ENCODE measurements around the gene CFAP69.

The CFAP69 gene

GRCh38 chr7:90244909-90245851 lies at the start of gene CFAP69:
TSS of gene CFAP69 (plus strand) at chr7:90245174. CDS start at chr7:90245425, 251 bp downstream.
- DNase-seq = peak; percentile 84

- DNase-seq = no peak
Measured at GRCh38 chr7:90201500-90202195, 43.3 kb upstream of the CFAP69 start.

GRCh38 chr7:90207956-90208355 lies 37.0 kb upstream of the CFAP69 start:
- DNase-seq = no peak

- no peak for DNase-seq
Measured at GRCh38 chr7:90209776-90210175, 35.2 kb upstream of the CFAP69 start.

GRCh38 chr7:90210475-90210874 lies 34.5 kb upstream of the CFAP69 start:
- no peak for DNase-seq

- DNase-seq = no peak
Measured at GRCh38 chr7:90210981-90211380, 34.0 kb upstream of the CFAP69 start.

GRCh38 chr7:90211391-90212148 lies 33.4 kb upstream of the CFAP69 start, which contains the start of gene STEAP2:
TSS of gene STEAP2 (plus strand) at chr7:90211740. CDS start at chr7:90225083, 13,343 bp downstream.
- peak; percentile 33 for DNase-seq

GRCh38 chr7:90212149-90212495 lies 32.9 kb upstream of the CFAP69 start:
- DNase-seq = no peak

- no peak for DNase-seq
Measured at GRCh38 chr7:90213521-90213920, 31.5 kb upstream of the CFAP69 start.

GRCh38 chr7:90216080-90216674 lies 28.8 kb upstream of the CFAP69 start:
- no peak for DNase-seq

- DNase-seq = no peak
Measured at GRCh38 chr7:90216771-90217170, 28.2 kb upstream of the CFAP69 start.

- no peak for DNase-seq
Measured at GRCh38 chr7:90222390-90222789, 22.6 kb upstream of the CFAP69 start.

- DNase-seq = no peak
Measured at GRCh38 chr7:90222811-90223725, 21.9 kb upstream of the CFAP69 start.

- no peak for DNase-seq
Measured at GRCh38 chr7:90224195-90224594, 20.8 kb upstream of the CFAP69 start.

GRCh38 chr7:90225181-90225580 lies 19.8 kb upstream of the CFAP69 start:
- no peak for DNase-seq

- DNase-seq = no peak
Measured at GRCh38 chr7:90225601-90226000, 19.4 kb upstream of the CFAP69 start.

GRCh38 chr7:90227259-90227658 lies 17.7 kb upstream of the CFAP69 start:
- no peak for DNase-seq

GRCh38 chr7:90229682-90230081 lies 15.3 kb upstream of the CFAP69 start:
- no peak for DNase-seq

GRCh38 chr7:90230834-90231233 lies 14.1 kb upstream of the CFAP69 start:
- no peak for DNase-seq

- DNase-seq = no peak
Measured at GRCh38 chr7:90231304-90231703, 13.7 kb upstream of the CFAP69 start.

GRCh38 chr7:90232430-90232829 lies 12.5 kb upstream of the CFAP69 start:
- no peak for DNase-seq

GRCh38 chr7:90233569-90233968 lies 11.4 kb upstream of the CFAP69 start:
- no peak for DNase-seq

All from activated CD4-positive, alpha-beta T cell treated with anti-CD3 and anti-CD28 coated beads, Interleukin-2, amount 50 U/mL, for 16 hours (primary cell).